HEK293 (cell line): ENCODE results near the gene NRF1.

Experiments
- CTCF ChIA-PET: fragments of 350-600 bp; formaldehyde crosslinking; extraction: SDS; loops from one replicate; lab custom pipeline; 2021; ENCODE audit warnings: antibody characterized with exemption; lab: Yijun Ruan, JAX
- POLR2A ChIA-PET: fragments of 300-600 bp; formaldehyde crosslinking; extraction: SDS; loops from one replicate; lab custom pipeline; 2020; ENCODE audit warnings: antibody characterized with exemption, inconsistent platforms; lab: Yijun Ruan, JAX
- H3K27ac ChIP-seq: fragments of 200-500 bp; sonication (Bioruptor generic); 2 replicates; pipeline ENCODE4 v1.5.1; 2014; ENCODE audit warnings: low read depth, low read length, control low read depth, inconsistent platforms; ENCODE audit errors: extremely low read depth
- H3K36me3 ChIP-seq, 2 experiments: fragments of 200-500 bp in 1 of 2; sonication (Bioruptor generic) in 1 of 2; 1 replicate in 1 of 2; 2 replicates in 1 of 2; pipeline ENCODE4 v1.5.1; 2014 to 2017; ENCODE audit warnings: inconsistent platforms in 2 of 2, low read length in 2 of 2; ENCODE audit not compliant: control insufficient read depth in 2 of 2, insufficient read depth in 1 of 2
- H3K4me1 ChIP-seq: fragments of 200-500 bp; sonication (Bioruptor generic); 2 replicates; pipeline ENCODE4 v1.5.1; 2014; ENCODE audit warnings: mild to moderate bottlenecking, low read length, inconsistent platforms; ENCODE audit not compliant: control insufficient read depth, insufficient read depth
- H3K4me3 ChIP-seq: 2 replicates; pipeline ENCODE4 v1.5.1; 2011; ENCODE audit warnings: low read depth, mild to moderate bottlenecking, control low read depth, low read length, moderate library complexity
- H3K9me3 ChIP-seq: fragments of 200-500 bp; sonication (Bioruptor generic); 2 replicates; pipeline ENCODE4 v1.5.1; 2014; ENCODE audit warnings: low read depth, low read length, inconsistent platforms; ENCODE audit not compliant: control insufficient read depth, insufficient read depth
- BCL11A ChIP-seq: fragments of 450-650 bp; formaldehyde crosslinking; IDR thresholded peaks from 2 replicates; pipeline ENCODE4 v1.5.1; 2016; ENCODE audit warnings: low read depth, missing biosample characterization, missing genetic modification characterization
- KLF1 ChIP-seq: fragments of 450-650 bp; formaldehyde crosslinking; IDR thresholded peaks from 2 replicates; pipeline ENCODE4 v1.5.1; 2016; ENCODE audit warnings: missing biosample characterization, missing genetic modification characterization
- KLF16 ChIP-seq: fragments of 450-650 bp; formaldehyde crosslinking; IDR thresholded peaks from 2 replicates; pipeline ENCODE4 v1.5.1; 2017; ENCODE audit warnings: missing biosample characterization, missing genetic modification characterization
- KLF17 ChIP-seq: fragments of 450-650 bp; formaldehyde crosslinking; IDR thresholded peaks from 2 replicates; pipeline ENCODE4 v1.5.1; 2016; ENCODE audit warnings: missing biosample characterization, missing genetic modification characterization
- KLF7 ChIP-seq: fragments of 450-650 bp; formaldehyde crosslinking; IDR thresholded peaks from 2 replicates; pipeline ENCODE4 v1.5.1; 2016; ENCODE audit warnings: missing biosample characterization, missing genetic modification characterization, borderline replicate concordance
- SCRT1 ChIP-seq: fragments of 450-650 bp; formaldehyde crosslinking; IDR thresholded peaks from 2 replicates; pipeline ENCODE4 v1.5.1; 2016; ENCODE audit warnings: missing biosample characterization, missing genetic modification characterization, borderline replicate concordance
- SCRT2 ChIP-seq: fragments of 450-650 bp; formaldehyde crosslinking; IDR thresholded peaks from 2 replicates; pipeline ENCODE4 v1.5.1; 2016; ENCODE audit warnings: missing biosample characterization, missing genetic modification characterization
- SETDB1 ChIP-seq: IDR thresholded peaks from one replicate; pipeline ENCODE4 v1.6.1; 2017; ENCODE audit warnings: mild to moderate bottlenecking, low read length, moderate library complexity, mixed read lengths; ENCODE audit not compliant: insufficient read length
- ZBTB17 ChIP-seq: fragments of 450-650 bp; formaldehyde crosslinking; IDR thresholded peaks from 2 replicates; pipeline ENCODE4 v1.5.1; 2016; ENCODE audit warnings: missing biosample characterization, missing genetic modification characterization
- ZBTB6 ChIP-seq: fragments of 450-650 bp; formaldehyde crosslinking; IDR thresholded peaks from 2 replicates; pipeline ENCODE4 v1.5.1; 2017; ENCODE audit warnings: missing biosample characterization, missing genetic modification characterization
- ZFHX2 ChIP-seq: fragments of 450-650 bp; formaldehyde crosslinking; conservative IDR thresholded peaks from 2 replicates; pipeline ENCODE4 v1.5.1; 2016; ENCODE audit warnings: missing biosample characterization, missing genetic modification characterization
- ZFP3 ChIP-seq: fragments of 450-650 bp; formaldehyde crosslinking; IDR thresholded peaks from 2 replicates; pipeline ENCODE4 v1.5.1; 2016; ENCODE audit warnings: low read depth, missing biosample characterization, missing genetic modification characterization
- ZNF121 ChIP-seq: fragments of 450-650 bp; formaldehyde crosslinking; IDR thresholded peaks from 2 replicates; pipeline ENCODE4 v1.5.1; 2016; ENCODE audit warnings: missing biosample characterization, missing genetic modification characterization
- ZNF335 ChIP-seq: fragments of 450-650 bp; formaldehyde crosslinking; conservative IDR thresholded peaks from 2 replicates; pipeline ENCODE4 v1.5.1; 2016; ENCODE audit warnings: missing biosample characterization, missing genetic modification characterization
- ZNF37A ChIP-seq: fragments of 450-650 bp; IDR thresholded peaks from 2 replicates; pipeline ENCODE4 v1.5.1; 2018; ENCODE audit warnings: missing biosample characterization, missing genetic modification characterization
- ZNF416 ChIP-seq: fragments of 450-650 bp; formaldehyde crosslinking; IDR thresholded peaks from 2 replicates; pipeline ENCODE4 v1.5.1; 2016; ENCODE audit warnings: missing biosample characterization, missing genetic modification characterization
- ZNF48 ChIP-seq: fragments of 450-650 bp; formaldehyde crosslinking; IDR thresholded peaks from 2 replicates; pipeline ENCODE4 v1.5.1; 2016; ENCODE audit warnings: missing biosample characterization, missing genetic modification characterization
- ZNF549 ChIP-seq: fragments of 450-650 bp; IDR thresholded peaks from 2 replicates; pipeline ENCODE4 v1.5.1; 2018; ENCODE audit warnings: missing biosample characterization, missing genetic modification characterization, mild to moderate bottlenecking, inconsistent platforms, moderate library complexity
- ZNF555 ChIP-seq: fragments of 450-650 bp; formaldehyde crosslinking; conservative IDR thresholded peaks from 2 replicates; pipeline ENCODE4 v1.5.1; 2017; ENCODE audit warnings: missing biosample characterization, mild to moderate bottlenecking, missing genetic modification characterization, inconsistent platforms
- ZNF600 ChIP-seq: fragments of 450-650 bp; formaldehyde crosslinking; IDR thresholded peaks from 2 replicates; pipeline ENCODE4 v1.5.1; 2016; ENCODE audit warnings: missing biosample characterization, missing genetic modification characterization
- ZNF624 ChIP-seq: fragments of 450-650 bp; formaldehyde crosslinking; IDR thresholded peaks from 2 replicates; pipeline ENCODE4 v1.5.1; 2017; ENCODE audit warnings: missing biosample characterization, missing genetic modification characterization
- ZNF626 ChIP-seq: fragments of 450-650 bp; sonication (Bioruptor Pico); formaldehyde crosslinking; IDR thresholded peaks from 2 replicates; pipeline ENCODE4 v1.5.1; 2018; ENCODE audit warnings: missing biosample characterization, missing genetic modification characterization, inconsistent platforms

Gene NRF1

GRCh38 chr7:129775695-129776361 lies 164.3 kb downstream of the NRF1 start:
- H3K36me3 ChIP-seq, result no peaks in the 10 kb centered on the region
- CTCF ChIA-PET, result interaction anchor here (0.8 kb wide), 1 partner anchor 54 kb away, joined by 3 read pairs; no protein-coding TSS in a partner anchor
- H3K27ac ChIP-seq, result no peak overlapping the region

DNA sequence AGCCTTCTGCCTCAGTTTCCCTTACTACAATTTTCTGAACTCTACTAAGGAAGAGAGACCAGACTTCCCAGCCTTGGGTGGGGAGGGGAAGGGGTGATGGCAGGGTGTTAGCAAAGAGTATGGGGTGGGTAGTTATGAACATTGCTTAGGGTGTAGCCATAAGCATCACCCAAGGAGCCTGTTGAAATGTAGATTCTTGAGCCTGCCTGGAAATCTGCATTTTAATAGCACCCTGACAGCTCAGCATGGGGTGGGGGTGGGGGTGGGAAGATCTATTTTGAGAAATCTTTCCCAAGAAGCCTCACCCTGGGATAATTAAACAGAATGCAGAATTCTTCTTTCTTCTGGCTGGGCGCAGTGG lies 164.8 kb downstream of the NRF1 start:
- no peaks in the 10 kb centered on the region for H3K36me3 ChIP-seq
- H3K4me3 ChIP-seq, result no peak overlapping the region
- no peaks in the 10 kb centered on the region for H3K9me3 ChIP-seq
- TF ChIP-seq KLF16, result no peak
- TF ChIP-seq KLF7, result no peak
- no peak for TF ChIP-seq ZNF121
- no peaks in the 10 kb centered on the region; the same call in 1 of the 2 replicates for H3K4me1 ChIP-seq
- ChIA-PET CTCF (interaction anchor here (0.6 to 0.8 kb wide), 2 partner anchors 53 to 121 kb away, joined by 3 to 4 read pairs; no protein-coding TSS in a partner anchor), POLR2A (no interaction called here)
- H3K27ac ChIP-seq, result no peak overlapping the region

More at GRCh38 chr7:129775695-129776361, 164.3 kb downstream of the NRF1 start:
- H3K4me3 ChIP-seq, result no peak overlapping the region
- no peak for TF ChIP-seq ZFP3 (tag by site-specific recombination)
- peak; percentile 83; the same call in 1 of the 2 replicates for TF ChIP-seq KLF17
- no peak for TF ChIP-seq ZNF48 (tag by site-specific recombination)
- peak; percentile 52; the same call in 1 of the 2 replicates for TF ChIP-seq ZBTB17
- no peak for TF ChIP-seq ZNF624 (tag by site-specific recombination)
- no peak for TF ChIP-seq ZNF626
- TF ChIP-seq ZBTB6 (tag by site-specific recombination), result peak; percentile 91
- no peaks in the 10 kb centered on the region for H3K9me3 ChIP-seq
- POLR2A ChIA-PET, result no interaction called here
- H3K4me1 ChIP-seq, result no peaks in the 10 kb centered on the region; the same call in 1 of the 2 replicates

DNA sequence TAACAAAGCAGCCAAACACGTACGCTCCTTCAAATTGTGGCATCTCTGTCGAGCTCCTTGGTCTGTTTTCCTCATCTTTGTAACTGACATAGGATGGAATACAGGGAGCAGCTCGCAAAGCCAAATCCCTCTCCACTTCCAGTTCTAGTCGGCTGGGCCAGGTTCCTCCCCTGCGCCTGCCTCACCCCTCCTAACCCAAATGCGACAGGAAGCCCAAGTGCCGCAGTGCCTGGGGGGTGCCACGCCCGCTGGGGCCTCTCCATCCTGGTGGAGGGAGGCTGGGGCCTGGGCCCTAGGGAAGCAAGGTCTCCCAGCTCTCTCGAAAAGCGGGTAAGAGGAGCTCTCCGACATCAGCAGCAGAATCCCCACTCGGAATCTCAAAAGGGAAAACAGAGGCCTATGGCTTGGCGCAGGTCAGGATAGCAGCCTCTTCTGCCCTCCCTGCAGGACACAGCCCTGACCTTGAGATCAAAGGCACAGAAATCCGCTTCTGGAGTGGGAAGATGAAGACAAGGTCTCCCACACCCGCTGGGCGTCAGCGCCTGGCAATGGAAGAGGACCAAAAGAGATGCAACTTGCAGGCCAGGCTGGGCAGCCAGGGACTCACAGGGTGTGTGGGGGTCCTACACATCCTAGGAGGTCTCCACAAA lies 165.8 kb downstream of the NRF1 start:
- Histone ChIP-seq H3K27ac (no peak overlapping the region), H3K36me3 (no peaks in the 10 kb centered on the region), H3K9me3 (no peaks in the 10 kb centered on the region), H3K4me3 (no peak overlapping the region), H3K4me1 (no peaks in the 10 kb centered on the region; the same call in 1 of the 2 replicates)
- ChIA-PET CTCF (interaction anchor here (0.5 kb wide), 1 partner anchor 53 kb away, joined by 3 read pairs; no protein-coding TSS in a partner anchor), POLR2A (interaction anchor here (0.6 kb wide), 1 partner anchor 47 kb away, joined by 3 read pairs; no protein-coding TSS in a partner anchor)
- TF ChIP-seq ZNF37A (no peak), ZFHX2 (tag by site-specific recombination) (no peak), ZNF335 (no peak), SCRT2 (tag by site-specific recombination) (no peak), ZNF555 (tag by site-specific recombination) (no peak), ZNF549 (tag by site-specific recombination) (no peak), KLF1 (tag by site-specific recombination) (0 out of 2 replicates have a peak, but pooled peaks have one; percentile 24), ZNF416 (tag by site-specific recombination) (no peak), SETDB1 (no peak), BCL11A (no peak), SCRT1 (tag by site-specific recombination) (no peak), ZNF600 (tag by site-specific recombination) (0 out of 2 replicates have a peak, but pooled peaks have one; percentile 20)
